Activated gamma-delta T cell (primary cell): ENCODE measurements around the gene RACK1.

Experiments used
- DNase-seq: peaks from one replicate; lab custom pipeline; 2025; lab: John Stamatoyannopoulos, UW

The RACK1 gene

GRCh38 chr5:181259974-181260719, 16.4 kb upstream of the RACK1 start:
- DNase-seq: no peak

- DNase-seq: no peak
These were observed 15.6 kb upstream of the RACK1 start for GRCh38 chr5:181259283-181259682.

GRCh38 chr5:181258576-181258975, 14.9 kb upstream of the RACK1 start:
- no peak for DNase-seq

GRCh38 chr5:181255836-181256578, 12.3 kb upstream of the RACK1 start:
- DNase-seq: no peak

- DNase-seq: no peak
These were observed 11.6 kb upstream of the RACK1 start for GRCh38 chr5:181255276-181255675.

GRCh38 chr5:181248277-181248676, 4.6 kb upstream of the RACK1 start:
- no peak for DNase-seq

- no peak for DNase-seq
These were observed 2.8 kb upstream of the RACK1 start for GRCh38 chr5:181246276-181247049.

- no peak for DNase-seq
These were observed 1.9 kb upstream of the RACK1 start for GRCh38 chr5:181245427-181246275.

GRCh38 chr5:181243018-181243563, 615 bp downstream of the RACK1 start:
- no peak for DNase-seq

GRCh38 chr5:181242031-181242451, 1.7 kb downstream of the RACK1 start:
- no peak for DNase-seq

GRCh38 chr5:181241393-181241975, 2.2 kb downstream of the RACK1 start:
- no peak for DNase-seq

GRCh38 chr5:181239062-181239663, 4.5 kb downstream of the RACK1 start:
- no peak for DNase-seq

- no peak for DNase-seq
These were observed 5.8 kb downstream of the RACK1 start for GRCh38 chr5:181237729-181238385.

GRCh38 chr5:181236954-181237641, 6.6 kb downstream of the RACK1 start:
- DNase-seq: no peak

- DNase-seq: no peak
These were observed 7.2 kb downstream of the RACK1 start for GRCh38 chr5:181236471-181236870.

- no peak for DNase-seq
These were observed 7.9 kb downstream of the RACK1 start for GRCh38 chr5:181235689-181236366.

GRCh38 chr5:181235323-181235688, 8.4 kb downstream of the RACK1 start:
- DNase-seq: no peak

- no peak for DNase-seq
These were observed 9.0 kb downstream of the RACK1 start for GRCh38 chr5:181234455-181235306.
